GM10248 (cell line): ENCODE results near the gene LDB3.

Experiments used
- CTCF ChIA-PET: fragments of 300-600 bp; sonication (Branson Sonifier 250); formaldehyde crosslinking; extraction: SDS; loops from one replicate; lab custom pipeline; 2021; ENCODE audit warnings: antibody characterized with exemption; lab: Yijun Ruan, JAX
- POLR2A ChIA-PET: fragments of 350-650 bp; sonication (Branson Sonifier 250); formaldehyde crosslinking; extraction: SDS; loops from one replicate; lab custom pipeline; 2020; ENCODE audit warnings: antibody characterized with exemption; lab: Yijun Ruan, JAX
- DNase-seq: peaks from one replicate; pipeline ENCODE4 v3.0.0; 2012; ENCODE audit errors: extremely low spot score
- CTCF ChIP-seq: IDR thresholded peaks from 2 replicates; pipeline ENCODE4 v1.5.1; 2012; ENCODE audit warnings: mild to moderate bottlenecking, low read depth; ENCODE audit errors: extremely low read depth, missing control alignments, control extremely low read depth

The LDB3 gene

GRCh38 chr10:86700851-86701617 lies 32.7 kb downstream of the LDB3 start:
- TF ChIP-seq CTCF = no peak
- DNase-seq = no peak
- POLR2A ChIA-PET = interaction anchor here (0.6 kb wide), 1 partner anchor 165 kb away, joined by 3 read pairs; no protein-coding TSS in a partner anchor
- CTCF ChIA-PET = interaction anchor here (1.3 to 2.5 kb wide), 4 partner anchors 12 to 17 kb away, joined by 3 to 9 read pairs (median 4); no protein-coding TSS in a partner anchor

- no peak for DNase-seq
- no peak for TF ChIP-seq CTCF
- CTCF ChIA-PET = interaction anchor here (1.0 to 2.5 kb wide), 4 partner anchors 9 to 195 kb away, joined by 3 to 9 read pairs (median 6); no protein-coding TSS in a partner anchor
- POLR2A ChIA-PET = no interaction called here
These were observed 34.9 kb downstream of the LDB3 start for GRCh38 chr10:86703176-86703575.

GRCh38 chr10:86705139-86705538 lies 36.8 kb downstream of the LDB3 start:
- CTCF ChIA-PET = no interaction called here
- TF ChIP-seq CTCF = no peak
- POLR2A ChIA-PET = interaction anchor here (0.7 kb wide), 1 partner anchor 27 kb away, joined by 3 read pairs; no protein-coding TSS in a partner anchor
- no peak for DNase-seq

GRCh38 chr10:86705905-86706304 lies 37.6 kb downstream of the LDB3 start:
- ChIA-PET POLR2A (interaction anchor here (0.7 kb wide), 1 partner anchor 26 kb away, joined by 3 read pairs; no protein-coding TSS in a partner anchor), CTCF (interaction anchor here (0.9 kb wide), 1 partner anchor 193 kb away, joined by 4 read pairs; no protein-coding TSS in a partner anchor)
- TF ChIP-seq CTCF = no peak
- DNase-seq = no peak

GRCh38 chr10:86706401-86706841 lies 38.1 kb downstream of the LDB3 start:
- no peak for TF ChIP-seq CTCF
- POLR2A ChIA-PET = no interaction called here
- no peak for DNase-seq
- CTCF ChIA-PET = interaction anchor here (0.9 kb wide), 1 partner anchor 193 kb away, joined by 4 read pairs; no protein-coding TSS in a partner anchor

GRCh38 chr10:86706977-86707376 lies 38.7 kb downstream of the LDB3 start:
- POLR2A ChIA-PET = no interaction called here

More at GRCh38 chr10:86706977-86707376, 38.7 kb downstream of the LDB3 start:
- no peak for TF ChIP-seq CTCF
- CTCF ChIA-PET = no interaction called here
- no peak for DNase-seq
